ENCODE results near the gene MUC5AC.
"Not testable (repeated sequence)": the region's sequence is repeated elsewhere in the genome, so short reads cannot be mapped to it uniquely, and the experiment has no call there.

DNA sequence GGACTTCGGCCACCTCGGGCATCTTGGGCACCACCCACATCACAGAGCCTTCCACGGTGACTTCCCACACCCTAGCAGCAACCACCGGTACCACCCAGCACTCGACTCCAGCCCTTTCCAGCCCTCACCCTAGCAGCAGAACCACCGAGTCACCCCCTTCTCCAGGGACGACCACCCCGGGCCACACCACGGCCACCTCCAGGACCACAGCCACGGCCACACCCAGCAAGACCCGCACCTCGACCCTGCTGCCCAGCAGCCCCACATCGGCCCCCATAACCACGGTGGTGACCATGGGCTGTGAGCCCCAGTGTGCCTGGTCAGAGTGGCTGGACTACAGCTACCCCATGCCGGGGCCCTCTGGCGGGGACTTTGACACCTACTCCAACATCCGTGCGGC, 85.8 kb downstream of the MUC5AC start:
- TF ChIP-seq CTCF (IDR thresholded peaks at IDR 0.05; ENCODE audit: low read depth, low read length, missing input control); FOXA1 (IDR thresholded peaks at IDR 0.05); RAD21 (IDR thresholded peaks at IDR 0.05); MAX (IDR thresholded peaks at IDR 0.05); TAF1 (conservative IDR thresholded peaks at IDR 0.05); JUND (IDR thresholded peaks at IDR 0.05); GABPA (IDR thresholded peaks at IDR 0.05 in 1 of 2, conservative IDR thresholded peaks at IDR 0.05 in 1 of 2); YY1 (IDR thresholded peaks at IDR 0.05); FOXA2 (IDR thresholded peaks at IDR 0.05); HNF4A (conservative IDR thresholded peaks at IDR 0.05); SP1 (IDR thresholded peaks at IDR 0.05); ZBTB33 (IDR thresholded peaks at IDR 0.05): not testable (repeated sequence)
- TF ChIP-seq, protein P1, sequence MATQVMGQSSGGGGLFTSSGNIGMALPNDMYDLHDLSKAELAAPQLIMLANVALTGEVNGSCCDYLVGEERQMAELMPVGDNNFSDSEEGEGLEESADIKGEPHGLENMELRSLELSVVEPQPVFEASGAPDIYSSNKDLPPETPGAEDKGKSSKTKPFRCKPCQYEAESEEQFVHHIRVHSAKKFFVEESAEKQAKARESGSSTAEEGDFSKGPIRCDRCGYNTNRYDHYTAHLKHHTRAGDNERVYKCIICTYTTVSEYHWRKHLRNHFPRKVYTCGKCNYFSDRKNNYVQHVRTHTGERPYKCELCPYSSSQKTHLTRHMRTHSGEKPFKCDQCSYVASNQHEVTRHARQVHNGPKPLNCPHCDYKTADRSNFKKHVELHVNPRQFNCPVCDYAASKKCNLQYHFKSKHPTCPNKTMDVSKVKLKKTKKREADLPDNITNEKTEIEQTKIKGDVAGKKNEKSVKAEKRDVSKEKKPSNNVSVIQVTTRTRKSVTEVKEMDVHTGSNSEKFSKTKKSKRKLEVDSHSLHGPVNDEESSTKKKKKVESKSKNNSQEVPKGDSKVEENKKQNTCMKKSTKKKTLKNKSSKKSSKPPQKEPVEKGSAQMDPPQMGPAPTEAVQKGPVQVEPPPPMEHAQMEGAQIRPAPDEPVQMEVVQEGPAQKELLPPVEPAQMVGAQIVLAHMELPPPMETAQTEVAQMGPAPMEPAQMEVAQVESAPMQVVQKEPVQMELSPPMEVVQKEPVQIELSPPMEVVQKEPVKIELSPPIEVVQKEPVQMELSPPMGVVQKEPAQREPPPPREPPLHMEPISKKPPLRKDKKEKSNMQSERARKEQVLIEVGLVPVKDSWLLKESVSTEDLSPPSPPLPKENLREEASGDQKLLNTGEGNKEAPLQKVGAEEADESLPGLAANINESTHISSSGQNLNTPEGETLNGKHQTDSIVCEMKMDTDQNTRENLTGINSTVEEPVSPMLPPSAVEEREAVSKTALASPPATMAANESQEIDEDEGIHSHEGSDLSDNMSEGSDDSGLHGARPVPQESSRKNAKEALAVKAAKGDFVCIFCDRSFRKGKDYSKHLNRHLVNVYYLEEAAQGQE (IDR thresholded peaks at IDR 0.05): not testable (repeated sequence)
